HG03103 (cell line): Measurements from ENCODE around the gene NUF2.
"Not testable (repeated sequence)": the region's sequence is repeated elsewhere in the genome, so short reads cannot be mapped to it uniquely, and the experiment has no call there.

Experiments
- ATAC-seq: cut with Tn5 transposase; IDR thresholded peaks from one replicate; pipeline ENCODE4 v1.9.1; 2021; ENCODE audit warnings: low read depth; ENCODE audit not compliant: unreplicated experiment

The NUF2 gene

GRCh38 chr1:163323339-163323738 lies 1.6 kb downstream of the NUF2 start:
- ATAC-seq = not testable (repeated sequence)

DNA sequence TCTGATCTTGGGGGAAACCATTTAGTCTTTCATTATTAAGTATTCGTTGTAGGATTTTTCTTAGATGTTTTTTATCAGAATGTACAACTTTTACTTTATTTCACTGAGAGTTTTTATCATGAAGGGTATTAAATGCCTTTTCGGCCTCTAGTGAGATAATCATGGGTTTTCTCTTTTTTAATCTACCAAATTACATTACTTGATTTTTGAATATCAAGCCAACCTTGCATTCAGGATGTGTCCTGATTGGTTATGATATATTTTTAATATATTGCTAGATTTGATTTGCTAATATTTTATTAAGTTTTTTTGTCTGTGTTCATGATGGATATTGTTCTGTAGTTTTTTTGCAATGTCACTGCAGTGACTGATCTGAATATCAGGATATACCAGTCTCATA lies 9.4 kb downstream of the NUF2 start:
- ATAC-seq = no peak

DNA sequence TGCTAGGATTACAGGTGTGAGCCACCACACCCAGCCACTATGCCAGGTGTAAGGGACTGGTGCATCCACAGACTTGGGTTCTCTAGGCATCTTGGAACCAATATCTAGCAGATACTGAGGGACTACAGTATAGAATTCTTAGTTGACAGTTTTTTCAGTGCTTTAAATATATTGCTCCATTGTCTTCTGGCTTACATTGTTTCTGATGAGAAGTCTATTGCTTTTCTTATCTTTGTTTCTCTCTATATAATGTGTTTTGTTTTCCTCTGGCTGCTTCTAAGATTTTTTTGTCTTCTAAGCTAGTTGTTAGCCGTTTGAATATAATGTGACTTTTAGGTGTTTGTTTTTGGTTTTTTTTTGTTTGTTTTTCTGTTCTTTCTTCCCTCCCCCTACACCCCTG lies 13.5 kb downstream of the NUF2 start:
- ATAC-seq = no peak

DNA sequence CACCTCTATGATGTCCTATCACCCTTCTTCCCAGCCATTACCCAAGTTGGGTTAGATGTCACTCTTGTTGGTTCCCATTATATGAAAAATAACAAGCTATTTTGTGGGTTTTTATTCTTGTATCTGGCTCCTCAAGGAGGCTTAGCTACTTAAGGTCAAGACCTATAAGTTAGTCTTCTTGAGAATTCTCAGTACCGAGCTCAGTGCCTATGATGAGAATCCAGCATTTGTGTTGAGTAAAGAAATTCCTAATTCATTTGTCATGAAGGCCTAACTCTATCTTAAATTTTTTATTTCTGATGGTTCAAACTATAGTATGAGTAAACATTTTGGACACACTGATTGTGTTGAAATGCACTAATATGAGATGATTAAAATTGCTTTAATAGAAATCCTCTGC lies 15.9 kb downstream of the NUF2 start:
- ATAC-seq = no peak

DNA sequence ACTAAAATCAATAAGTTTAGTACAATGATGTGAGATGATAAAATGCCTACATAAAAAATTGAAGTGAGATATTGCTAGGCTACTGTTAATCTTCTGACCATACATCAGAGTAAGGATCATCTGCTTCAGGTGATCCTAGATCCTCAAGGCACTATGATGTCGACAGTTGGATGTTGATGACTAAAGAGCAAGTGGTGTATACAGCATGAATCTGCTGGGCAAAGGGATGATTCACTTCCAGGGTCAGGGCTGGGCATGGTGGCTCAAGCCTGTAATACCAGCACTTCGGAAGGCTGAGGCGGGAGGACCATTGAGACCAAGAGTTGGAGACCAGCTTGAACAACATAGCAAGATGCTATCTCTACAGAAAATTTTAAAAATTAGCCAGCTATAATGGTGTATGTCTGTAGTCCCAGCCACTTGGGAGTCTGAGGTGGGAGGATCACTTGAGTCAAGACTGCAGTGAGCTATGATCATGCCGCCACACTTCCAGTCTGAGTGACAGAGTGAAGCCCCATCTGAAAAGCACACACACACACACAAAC lies 24.6 kb downstream of the NUF2 start:
- ATAC-seq = no peak

DNA sequence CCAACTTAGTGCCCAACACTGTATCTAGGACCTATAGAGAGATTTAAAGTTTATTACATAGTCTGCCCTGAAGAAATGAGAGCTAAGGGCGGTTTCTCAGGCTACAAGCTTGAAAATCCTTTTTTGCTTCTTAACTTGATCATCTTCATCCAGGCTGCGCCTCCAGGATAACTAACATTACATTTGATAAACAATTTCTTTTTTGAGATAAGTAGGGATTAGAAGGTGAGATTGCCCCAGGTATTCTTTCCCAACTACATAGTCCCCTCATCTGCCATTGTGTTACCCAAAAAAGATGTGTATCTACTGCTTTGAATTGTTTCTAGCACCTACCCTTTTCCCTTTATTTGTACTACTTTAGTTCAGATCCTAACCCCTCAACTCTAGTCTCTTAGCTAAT lies 25.4 kb downstream of the NUF2 start:
- ATAC-seq = no peak

GRCh38 chr1:163351912-163352311 lies 30.2 kb downstream of the NUF2 start:
- ATAC-seq = no peak

DNA sequence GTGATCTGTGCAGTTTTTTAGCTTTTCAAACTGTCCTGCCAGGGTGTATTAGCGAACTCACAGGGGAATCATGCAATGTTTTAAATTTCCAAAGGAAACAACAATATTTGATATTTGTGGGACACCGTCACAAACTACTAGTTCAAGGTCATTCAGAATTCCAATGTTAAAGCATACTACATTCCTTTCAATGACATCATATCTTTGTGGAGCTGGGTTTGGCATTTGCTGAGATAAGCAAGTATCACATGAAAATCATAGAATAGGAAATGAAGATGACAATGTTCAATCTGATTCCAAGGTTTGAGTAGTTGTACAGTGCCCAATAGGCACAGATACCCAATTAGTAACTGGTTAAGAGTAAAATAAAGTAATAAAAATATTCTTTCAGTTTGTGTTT lies 35.6 kb downstream of the NUF2 start:
- ATAC-seq = no peak

DNA sequence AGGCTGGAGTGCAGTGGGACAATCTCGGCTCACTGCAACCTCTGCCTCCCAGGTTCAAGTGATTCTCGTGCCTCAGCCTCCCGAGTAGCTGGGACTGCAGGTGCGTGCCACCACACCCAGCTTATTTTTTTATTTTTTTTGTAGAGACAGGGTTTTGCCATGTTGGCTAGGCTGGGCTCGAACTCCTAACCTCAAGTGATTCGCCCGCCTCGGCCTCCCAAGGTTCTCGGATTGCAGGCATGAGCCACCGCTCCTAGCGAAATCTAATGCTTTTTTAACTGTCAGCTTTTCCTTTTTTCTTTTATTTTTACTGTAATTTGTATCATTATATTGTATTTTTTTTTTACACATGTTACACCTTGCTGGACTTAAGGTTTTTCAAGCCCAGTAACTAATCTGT lies 36.4 kb downstream of the NUF2 start:
- ATAC-seq = not testable (repeated sequence)

DNA sequence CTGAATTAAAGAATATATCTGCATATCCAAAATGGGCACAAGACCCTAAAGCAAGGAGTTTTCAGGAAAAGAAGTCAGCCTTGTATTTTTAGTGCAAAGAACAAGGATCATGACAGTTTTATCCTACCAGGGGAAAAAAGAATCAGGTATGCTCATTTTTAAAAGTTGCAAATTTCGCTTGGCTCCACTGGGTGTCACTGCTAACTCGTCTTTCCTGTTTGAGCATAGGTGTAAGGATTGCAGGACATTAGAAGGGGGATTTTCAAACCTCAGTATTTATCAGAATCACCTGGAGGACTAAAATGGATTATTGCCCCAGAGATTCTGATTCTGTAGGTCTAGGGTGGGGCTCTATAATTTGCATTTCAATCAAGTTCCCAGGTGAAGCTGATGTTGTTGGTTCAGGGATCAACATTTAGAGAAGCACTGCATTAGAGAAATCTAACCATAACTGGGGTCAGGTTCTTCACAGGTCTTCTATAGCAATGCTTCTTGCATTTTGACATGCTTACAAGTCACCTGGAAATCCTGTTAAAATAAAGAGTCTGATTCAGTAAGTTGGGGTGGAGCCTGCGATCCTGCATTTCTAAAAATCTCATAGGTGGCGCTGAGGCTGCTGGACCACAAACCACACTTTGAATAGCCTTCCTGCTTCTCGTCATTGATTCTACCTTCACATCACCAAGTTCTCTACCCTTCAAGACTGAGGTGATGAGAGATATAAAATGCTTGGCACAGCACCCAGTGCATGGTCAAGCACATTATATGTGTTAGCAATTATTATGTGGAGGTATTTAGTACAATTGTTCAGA lies 39.6 kb downstream of the NUF2 start:
- ATAC-seq = no peak

DNA sequence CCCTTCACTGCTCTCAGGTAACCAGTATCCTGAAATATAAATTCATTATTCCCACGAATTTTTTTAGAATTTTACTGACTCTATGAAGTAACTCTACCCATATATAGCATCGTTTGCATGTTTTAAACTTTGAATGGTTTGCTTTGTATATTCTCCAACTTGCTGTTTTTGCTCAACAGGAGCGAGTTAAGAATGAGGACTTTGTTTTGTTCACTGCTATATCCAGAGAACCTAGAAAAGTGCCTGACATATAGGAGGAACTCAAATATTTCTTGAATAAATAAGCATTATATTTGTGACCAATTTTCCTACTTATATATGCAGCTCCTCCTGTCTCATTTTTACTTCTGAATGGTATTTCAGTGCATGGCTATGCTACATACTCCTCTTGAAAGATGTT lies 43.4 kb downstream of the NUF2 start:
- ATAC-seq = no peak

DNA sequence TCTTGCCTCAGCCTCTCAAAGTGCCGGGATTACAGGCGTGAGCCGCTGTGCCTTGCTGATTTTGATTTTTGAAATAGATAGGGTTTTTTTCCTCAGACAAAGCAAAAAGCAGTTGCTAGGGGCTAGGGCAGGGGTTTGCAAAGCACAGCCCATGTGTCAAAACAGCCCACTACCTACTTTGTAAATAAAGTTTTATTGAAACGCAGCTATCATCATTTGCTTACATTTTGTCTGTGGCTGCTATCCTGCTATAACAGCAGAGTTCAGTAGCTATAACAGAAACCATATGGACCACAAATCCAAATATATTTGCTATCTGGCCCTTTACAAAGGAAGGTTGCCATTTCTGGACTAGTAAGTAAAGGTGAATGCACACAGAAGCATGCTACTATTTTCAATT lies 44.8 kb downstream of the NUF2 start:
- ATAC-seq = no peak

GRCh38 chr1:163367721-163368120 lies 46.0 kb downstream of the NUF2 start:
- no peak for ATAC-seq

DNA sequence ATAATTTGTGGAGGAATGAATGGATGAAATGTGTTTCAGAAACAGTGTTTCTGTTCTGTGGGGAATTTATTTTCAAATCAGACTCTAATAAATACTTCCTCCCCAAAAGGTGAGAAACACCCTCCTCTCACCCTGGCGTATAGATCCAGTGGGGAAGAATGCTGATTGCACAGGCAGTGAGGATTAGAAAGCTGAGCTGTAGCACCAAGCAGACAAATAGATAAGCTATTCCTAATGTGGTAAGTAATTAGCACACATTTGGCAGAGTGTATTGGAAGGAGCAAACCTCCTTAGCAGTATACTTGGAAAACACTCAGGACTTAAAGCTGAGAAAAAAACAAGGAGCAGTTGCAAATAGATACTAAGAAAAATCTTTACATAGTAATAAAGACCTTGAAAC lies 50.8 kb downstream of the NUF2 start:
- ATAC-seq = no peak

GRCh38 chr1:163378554-163378953 lies 56.8 kb downstream of the NUF2 start:
- no peak for ATAC-seq

- ATAC-seq = no peak
Measured at GRCh38 chr1:163379801-163380200, 58.0 kb downstream of the NUF2 start.

- no peak for ATAC-seq
Measured at GRCh38 chr1:163381487-163382184, 59.9 kb downstream of the NUF2 start.

DNA sequence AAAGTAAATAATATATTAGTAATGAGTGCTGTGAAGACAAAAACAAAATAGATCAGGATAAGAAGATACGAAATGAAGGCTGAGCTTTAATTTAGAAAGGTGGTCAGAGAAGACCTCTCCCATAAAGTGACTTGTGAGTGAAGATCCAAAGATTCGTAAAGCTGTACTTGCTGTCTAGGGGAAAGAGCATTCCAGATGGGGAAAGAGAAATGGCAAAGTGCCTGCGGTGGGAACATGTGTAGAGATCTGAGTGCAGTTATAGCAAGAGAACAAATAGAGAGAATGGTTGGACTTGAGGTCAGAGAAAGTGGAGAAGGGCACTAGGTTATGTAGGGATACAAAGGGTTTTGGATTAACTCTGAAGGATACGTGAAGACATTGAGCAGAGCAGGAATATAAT lies 60.6 kb downstream of the NUF2 start:
- ATAC-seq = no peak

DNA sequence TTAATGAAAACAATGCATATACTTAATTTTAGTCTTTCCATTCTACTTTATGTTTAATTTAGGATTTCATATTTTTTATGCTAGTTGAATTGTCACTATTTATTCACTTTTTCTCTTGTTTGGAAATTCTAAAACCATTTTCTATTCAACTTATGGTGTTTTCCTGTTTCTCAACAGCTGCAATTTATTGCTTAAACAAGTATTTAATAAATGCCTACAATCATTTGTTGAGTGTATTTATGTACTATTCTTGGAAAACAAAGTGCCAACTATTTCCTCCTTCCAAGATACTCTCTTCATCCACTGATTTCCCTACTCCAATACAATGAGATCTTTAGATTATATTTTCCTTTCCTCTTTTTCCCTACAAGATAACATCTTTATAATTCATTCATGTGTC lies 65.4 kb downstream of the NUF2 start:
- no peak for ATAC-seq

DNA sequence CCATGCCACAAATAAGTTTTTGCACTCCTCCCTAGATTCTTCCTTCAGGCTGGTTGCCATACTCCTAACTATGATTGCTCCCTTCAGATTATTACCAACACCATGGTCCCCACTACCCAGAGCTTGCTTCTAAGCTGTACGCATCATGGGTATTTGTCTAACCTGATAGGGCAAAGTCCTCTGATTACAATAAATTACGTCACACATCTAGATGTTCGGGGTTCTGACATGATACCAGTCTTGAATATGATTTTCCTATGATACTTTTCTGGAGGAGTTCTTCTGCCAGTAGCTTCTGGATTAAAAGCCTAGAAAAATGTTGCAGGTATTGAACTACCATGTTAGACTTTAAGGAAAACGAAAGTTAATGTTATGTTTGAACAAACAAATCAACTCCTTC lies 67.2 kb downstream of the NUF2 start:
- ATAC-seq = no peak

DNA sequence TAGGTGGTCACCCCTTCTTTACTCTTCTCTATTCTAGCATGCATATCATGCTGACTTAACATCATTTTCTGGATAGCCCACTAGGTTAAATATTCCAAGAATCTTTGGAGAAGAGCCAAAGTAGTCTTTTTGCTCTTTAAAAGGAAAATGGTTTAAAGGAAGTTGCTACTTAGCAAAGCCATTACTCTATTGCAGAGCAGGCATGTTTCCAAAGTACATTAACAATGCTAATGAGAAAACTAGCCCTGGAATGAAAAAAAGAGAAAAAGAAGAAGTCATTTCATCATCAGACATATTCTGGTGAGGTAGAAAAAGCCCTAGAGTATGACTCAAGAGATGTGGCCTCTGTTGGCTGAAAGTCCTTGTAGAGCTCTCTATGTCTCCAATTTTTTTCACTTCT lies 74.0 kb downstream of the NUF2 start:
- no peak for ATAC-seq
